Measurements from ENCODE around the gene HOXD8.

The HOXD8 gene

DNA sequence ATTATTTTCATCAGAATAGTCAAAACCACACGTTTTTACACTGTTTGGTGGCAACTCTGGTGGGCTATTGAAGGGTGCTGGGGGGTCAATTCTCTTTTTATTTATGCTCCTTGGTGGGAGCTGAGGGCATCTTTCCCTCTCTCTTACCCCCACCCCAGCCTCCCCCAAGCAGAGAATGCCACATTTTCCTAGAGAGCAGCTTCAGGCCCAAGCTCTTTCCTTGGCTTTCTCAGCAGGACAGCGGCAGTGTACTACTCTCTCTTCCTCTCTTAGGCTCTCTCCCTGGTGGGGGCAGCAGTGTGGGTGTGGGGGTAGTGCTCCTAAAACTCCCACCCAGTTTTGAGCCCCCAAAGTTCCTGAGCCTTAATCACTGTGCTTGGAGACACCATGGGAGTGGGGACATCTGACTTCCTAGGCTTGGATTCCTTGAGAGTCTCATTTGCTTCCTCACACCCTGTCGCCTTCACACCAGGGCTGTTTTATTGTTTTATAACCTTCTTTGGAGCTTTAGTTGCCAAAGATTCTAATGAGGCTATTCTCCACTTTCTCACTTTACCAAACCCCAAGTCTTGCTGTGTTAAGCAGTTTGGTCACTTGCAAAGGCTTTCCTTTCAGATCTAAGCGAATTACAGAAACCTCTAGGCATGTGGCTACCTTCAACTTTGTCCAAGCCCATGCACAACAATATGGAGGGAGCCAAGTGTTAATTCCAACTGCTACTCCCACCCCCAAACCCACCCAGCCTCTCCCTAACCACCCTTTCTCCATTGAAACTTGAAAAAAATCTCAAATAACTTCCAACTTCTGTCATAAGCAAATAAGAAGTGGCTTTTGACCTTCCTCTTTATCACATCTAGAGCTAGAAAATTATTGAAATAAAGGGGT, 15.8 kb downstream of the HOXD8 start:
- TF ChIP-seq POLR2AphosphoS5 (IDR thresholded peaks at IDR 0.05; ENCODE audit: low read depth, low read length) (no peak), TAF1 (IDR thresholded peaks at IDR 0.05; ENCODE audit: borderline replicate concordance, insufficient read depth, low read length) (no peak), REST (IDR thresholded peaks at IDR 0.05; ENCODE audit: insufficient read depth in 1 of 2, low read depth in 2 of 2, low read length in 2 of 2) (no peak), FOXP2 (optimal IDR thresholded peaks at IDR 0.05; ENCODE audit: borderline replicate concordance, extremely low read depth, extremely low read length, insufficient read depth) (no peak), SIN3A (IDR thresholded peaks at IDR 0.05; ENCODE audit: borderline replicate concordance, insufficient read depth, low read length) (no peak)

GRCh38 chr2:176146101-176146500, 16.6 kb downstream of the HOXD8 start:
- TF ChIP-seq POLR2AphosphoS5 (IDR thresholded peaks at IDR 0.05; ENCODE audit: low read depth, low read length) (no peak), SIN3A (IDR thresholded peaks at IDR 0.05; ENCODE audit: borderline replicate concordance, insufficient read depth, low read length) (no peak), TAF1 (IDR thresholded peaks at IDR 0.05; ENCODE audit: borderline replicate concordance, insufficient read depth, low read length) (no peak), FOXP2 (optimal IDR thresholded peaks at IDR 0.05; ENCODE audit: borderline replicate concordance, extremely low read depth, extremely low read length, insufficient read depth) (no peak), REST (IDR thresholded peaks at IDR 0.05; ENCODE audit: insufficient read depth in 1 of 2, low read depth in 2 of 2, low read length in 2 of 2) (no peak)

GRCh38 chr2:176146645-176147044, 17.1 kb downstream of the HOXD8 start:
- TF ChIP-seq POLR2AphosphoS5 (IDR thresholded peaks at IDR 0.05; ENCODE audit: low read depth, low read length) (no peak), REST (IDR thresholded peaks at IDR 0.05; ENCODE audit: insufficient read depth in 1 of 2, low read depth in 2 of 2, low read length in 2 of 2) (no peak), FOXP2 (optimal IDR thresholded peaks at IDR 0.05; ENCODE audit: borderline replicate concordance, extremely low read depth, extremely low read length, insufficient read depth) (no peak), SIN3A (IDR thresholded peaks at IDR 0.05; ENCODE audit: borderline replicate concordance, insufficient read depth, low read length) (no peak), TAF1 (IDR thresholded peaks at IDR 0.05; ENCODE audit: borderline replicate concordance, insufficient read depth, low read length) (no peak)

- TF ChIP-seq SIN3A (IDR thresholded peaks at IDR 0.05; ENCODE audit: borderline replicate concordance, insufficient read depth, low read length) (no peak), TAF1 (IDR thresholded peaks at IDR 0.05; ENCODE audit: borderline replicate concordance, insufficient read depth, low read length) (no peak), POLR2AphosphoS5 (IDR thresholded peaks at IDR 0.05; ENCODE audit: low read depth, low read length) (no peak), FOXP2 (optimal IDR thresholded peaks at IDR 0.05; ENCODE audit: borderline replicate concordance, extremely low read depth, extremely low read length, insufficient read depth) (no peak), REST (IDR thresholded peaks at IDR 0.05; ENCODE audit: insufficient read depth in 1 of 2, low read depth in 2 of 2, low read length in 2 of 2) (no peak)
These were observed 17.8 kb downstream of the HOXD8 start for GRCh38 chr2:176147210-176147799.
